ENCODE measurements around the gene HPSE.

The HPSE gene

DNA sequence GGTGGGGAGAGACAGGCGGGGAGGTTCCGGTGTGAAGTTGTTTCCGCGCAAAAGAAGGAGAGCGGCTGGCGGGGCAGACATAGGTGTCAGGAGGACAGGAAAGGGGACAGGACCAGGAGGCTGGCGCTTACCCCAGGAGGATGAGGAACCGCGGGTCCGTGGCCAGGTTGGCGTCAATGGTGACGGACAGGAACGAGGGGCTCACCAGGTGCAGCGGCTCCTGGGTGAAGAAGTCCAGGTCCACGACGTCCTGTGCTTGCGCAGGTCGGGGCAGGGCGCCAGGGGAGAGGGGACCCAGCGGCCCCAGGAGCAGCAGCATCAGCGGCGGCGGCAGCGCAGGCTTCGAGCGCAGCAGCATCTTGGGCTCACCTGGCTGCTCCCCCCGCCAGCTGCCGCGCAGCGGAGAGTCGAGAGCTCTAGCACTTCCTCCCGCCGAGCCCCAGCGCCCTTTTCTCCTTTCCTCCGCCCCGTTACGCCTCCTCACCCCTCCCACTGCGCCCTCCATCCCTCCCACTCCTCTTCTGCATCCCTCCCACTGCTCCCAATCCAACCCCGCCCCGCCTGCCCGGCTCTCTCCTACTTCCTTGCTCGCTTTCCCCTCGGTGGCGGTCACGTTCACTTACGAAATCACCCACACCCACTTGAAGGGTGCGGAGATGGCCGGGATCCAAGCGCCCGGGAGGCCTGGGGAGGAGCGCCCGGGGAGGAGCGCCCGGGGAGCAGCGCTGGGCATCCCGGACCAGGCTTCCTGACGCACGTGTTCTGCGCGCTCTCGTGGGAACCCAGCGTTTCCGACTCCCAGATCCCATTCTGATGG lies at the start of gene HPSE:
HPSE (minus strand) TSS at position 424 of the 817 bp plus-strand sequence; CDS start at position 358, 66 bp downstream.
- peak; percentile 66 for DNase-seq (ENCODE audit: low spot score)

DNA sequence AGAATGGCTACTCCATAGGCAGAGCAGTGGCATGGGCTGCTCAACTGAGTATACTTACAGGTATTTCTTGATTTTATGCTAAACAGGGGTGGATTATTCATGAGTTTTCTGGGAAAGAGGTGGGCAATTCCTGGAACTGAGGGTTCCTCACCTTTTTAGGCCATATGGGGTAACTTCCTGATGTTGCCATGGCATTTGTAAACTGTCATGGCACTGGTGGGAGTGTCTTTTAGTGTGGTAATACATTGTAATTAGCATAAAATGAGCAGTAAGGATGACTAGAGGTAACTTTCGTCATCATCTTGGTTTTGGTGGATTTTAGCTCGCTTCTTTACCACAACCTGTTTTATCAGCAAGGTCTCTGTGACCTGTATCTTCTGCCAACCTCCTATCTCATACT lies 48.2 kb upstream of the HPSE start:
- no peak for DNase-seq (ENCODE audit: low spot score)

DNA sequence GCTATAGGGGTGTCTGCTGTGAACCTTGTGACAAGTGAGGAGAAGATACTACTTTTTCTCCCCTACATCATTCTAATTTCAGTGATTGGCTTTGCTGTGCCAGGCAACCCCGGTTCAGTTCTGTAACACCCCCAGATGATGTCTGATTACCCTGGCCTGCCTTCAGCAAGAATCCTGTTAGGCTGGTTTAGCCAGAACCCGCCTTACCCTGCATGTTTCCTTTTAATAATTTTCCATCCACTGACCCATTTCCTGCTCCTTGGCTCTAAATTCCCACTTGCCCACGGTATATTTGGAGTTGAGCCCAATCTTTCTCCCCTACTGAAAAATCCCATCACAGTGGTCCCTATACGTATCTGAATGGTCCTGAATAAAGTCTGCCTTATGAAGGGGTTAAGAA lies 46.5 kb upstream of the HPSE start:
- DNase-seq (ENCODE audit: low spot score): no peak

DNA sequence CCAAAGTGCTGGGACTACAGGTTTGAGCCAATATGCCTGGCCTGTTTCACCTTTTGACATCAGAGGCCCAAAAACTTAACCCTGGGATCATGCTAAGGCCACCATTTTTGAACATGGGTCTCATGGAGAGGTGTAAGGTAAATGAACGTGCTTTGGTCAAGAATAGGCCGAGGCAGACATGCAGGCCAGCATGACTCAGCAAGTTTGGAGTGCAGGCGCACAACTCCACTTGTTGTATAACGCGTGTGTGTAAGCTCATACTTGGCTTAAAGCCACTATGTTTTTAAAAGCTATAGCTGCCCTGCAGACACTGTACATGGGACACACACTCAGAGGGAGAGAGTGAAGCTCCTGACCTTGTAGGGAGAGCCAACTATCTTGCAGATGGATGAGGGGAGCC lies 43.8 kb upstream of the HPSE start:
- no peak for DNase-seq (ENCODE audit: low spot score)

DNA sequence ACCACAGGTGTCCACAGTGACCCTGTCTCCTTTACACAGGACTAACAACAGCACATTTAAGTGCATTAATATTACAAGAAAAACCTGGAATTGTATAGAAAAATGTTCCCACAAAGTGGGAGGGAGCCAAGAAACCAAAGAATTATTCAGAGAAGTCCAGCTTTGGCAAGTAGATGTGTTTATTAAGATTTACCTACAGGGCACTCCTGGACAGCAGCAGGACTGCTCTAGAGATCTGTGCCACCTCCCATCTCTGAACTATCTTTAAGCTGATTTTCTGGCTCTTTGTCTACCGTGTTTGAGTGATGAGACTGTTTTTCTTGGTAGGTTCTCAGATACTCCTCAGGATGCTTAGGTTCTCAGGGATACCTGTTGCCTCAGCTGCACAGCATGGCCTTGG lies 38.3 kb upstream of the HPSE start:
- no peak for DNase-seq (ENCODE audit: low spot score)

DNA sequence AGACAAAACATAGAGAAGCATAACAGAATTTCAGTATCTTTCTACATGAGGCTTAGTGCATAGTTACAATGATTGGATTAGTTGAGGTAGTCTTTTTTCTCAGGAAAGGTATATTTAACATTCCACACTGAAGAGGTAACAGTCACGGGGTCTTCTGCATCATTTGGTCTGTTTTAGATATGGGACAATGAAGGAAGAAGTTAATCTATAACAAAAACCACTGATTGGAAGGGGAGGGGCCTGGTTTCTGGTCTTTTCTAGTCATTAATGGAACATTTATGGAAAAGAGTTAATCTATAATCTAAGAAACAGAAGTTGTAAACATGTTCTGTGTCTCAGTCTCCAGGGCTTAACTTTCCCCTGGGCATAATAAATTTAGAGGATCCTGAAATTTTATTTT lies 37.3 kb upstream of the HPSE start:
- DNase-seq (ENCODE audit: low spot score): no peak

DNA sequence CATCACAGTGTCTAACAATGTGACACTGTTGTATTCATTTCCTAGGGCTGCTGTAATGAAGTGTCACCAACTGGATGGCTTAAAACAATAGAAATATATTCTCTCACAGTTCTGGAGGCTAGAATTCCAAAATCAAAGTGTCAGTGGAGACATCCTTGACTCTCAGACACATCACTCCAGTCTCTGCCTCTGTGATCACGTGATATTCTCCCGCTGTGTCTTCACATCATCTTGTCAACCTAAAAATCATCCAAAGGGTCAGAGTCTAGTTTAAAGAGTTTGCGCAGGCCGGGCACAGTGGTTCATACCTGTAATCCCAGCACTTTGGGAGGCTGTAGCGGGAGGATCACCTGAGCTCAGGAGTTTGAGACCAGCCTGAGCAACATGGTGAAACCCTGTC lies 36.6 kb upstream of the HPSE start:
- no peak for DNase-seq (ENCODE audit: low spot score)

DNA sequence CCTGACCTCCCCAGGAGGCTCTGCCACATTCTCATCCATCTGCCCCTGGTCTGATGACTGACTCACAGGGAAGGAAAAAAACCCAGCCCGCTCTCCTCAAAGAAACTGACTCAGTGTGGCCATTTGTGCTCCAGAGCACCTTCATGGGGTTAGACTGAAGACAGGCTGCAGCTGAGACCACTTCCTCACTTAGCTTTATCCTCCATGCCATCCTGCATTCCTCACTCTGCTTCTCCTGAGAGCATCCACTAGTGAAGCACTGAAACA lies 35.9 kb upstream of the HPSE start:
- no peak for DNase-seq (ENCODE audit: low spot score)

DNA sequence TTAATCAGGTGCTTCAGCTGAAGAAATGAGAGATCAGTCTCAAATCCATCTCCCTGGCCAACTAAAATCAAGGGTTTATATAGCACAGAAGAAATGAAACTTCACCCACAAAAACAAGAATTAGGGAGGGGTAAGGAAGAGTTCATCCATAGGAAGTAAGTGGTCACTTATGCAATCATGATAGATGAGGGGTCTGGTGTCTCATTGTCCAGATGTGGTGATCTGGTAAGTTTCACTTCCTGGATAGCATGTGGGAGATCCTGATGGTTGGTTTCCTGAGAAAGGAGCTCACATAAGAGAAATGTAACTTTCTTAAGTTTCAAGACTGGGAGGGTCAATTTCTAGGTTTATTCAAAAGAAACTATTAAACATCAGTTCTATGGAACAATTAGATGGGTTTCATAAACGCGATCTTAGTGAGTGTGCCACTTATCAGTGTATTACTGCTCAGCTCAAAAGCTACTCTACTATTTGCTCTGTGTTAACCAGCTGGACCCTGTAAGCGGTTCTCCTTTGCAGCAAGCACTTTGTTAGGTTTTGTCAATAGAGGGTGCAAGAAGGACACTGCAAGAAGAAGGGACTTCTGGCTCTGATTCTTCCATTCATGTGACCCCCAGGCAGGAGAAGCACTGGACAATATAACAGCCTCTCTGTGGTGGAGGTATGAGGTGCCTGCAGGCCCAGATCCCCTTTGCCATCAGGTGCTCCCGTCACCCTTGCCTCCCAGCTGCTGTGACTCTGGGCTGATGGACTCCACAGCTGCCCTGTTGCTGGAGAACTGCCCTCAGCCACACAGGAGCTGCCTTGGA lies 35.4 kb upstream of the HPSE start:
- no peak for DNase-seq (ENCODE audit: low spot score)

DNA sequence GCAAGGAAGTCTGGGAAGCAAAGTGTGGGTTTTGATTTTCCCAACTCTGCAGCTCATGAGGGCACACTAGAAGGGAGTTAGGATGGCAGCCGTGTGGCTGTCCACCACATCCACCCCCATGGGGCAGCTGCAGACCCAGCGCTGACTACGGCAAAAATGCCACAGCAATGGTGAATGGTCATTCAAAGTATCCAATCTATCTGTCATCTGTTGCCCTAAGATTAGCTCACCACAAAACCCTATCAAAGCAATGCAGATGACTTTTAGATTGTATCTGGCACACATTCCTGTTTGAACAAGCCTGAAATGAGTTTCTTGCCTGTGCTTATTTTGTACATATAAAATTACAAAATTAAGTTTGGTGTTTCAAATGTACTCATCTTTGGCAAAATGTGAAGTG lies 29.7 kb upstream of the HPSE start:
- DNase-seq (ENCODE audit: low spot score): no peak

DNA sequence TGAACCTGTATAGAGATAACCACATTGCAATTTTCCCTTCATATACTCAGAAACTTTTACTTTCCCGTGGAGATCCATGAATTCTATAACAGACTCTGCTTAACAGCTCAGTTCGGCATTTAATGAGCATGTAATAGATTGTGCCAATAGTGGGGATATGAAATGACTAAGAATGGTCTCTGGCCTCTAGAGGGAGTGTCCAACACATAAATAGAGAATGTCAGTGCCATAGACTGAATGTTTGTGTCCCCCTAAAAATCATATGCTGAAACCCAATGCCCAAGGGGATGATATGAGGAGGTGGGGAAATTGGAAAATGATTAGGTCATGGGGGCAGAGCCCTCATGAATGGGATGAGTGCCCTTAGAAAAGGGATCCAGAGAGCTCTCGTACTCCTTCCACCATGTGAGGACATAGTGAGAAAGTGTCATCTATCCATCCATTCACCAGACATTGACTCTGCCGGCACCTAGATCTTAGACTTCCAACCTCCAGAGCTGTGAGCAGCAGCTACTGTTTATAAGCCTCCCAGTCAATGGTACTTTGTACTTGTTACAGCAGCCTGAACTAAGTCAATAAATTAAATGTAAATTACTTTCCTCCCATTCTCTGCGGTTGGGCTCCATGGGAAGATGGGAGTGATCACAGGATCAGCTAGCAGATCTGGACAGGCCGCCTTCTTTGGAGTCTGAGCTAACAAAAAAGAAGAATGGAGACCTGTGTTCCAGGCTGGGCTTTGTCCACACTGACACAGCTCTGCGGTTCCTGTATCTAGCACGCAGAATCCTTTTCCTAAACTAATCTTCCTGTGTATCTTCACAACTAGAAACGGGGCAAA lies 28.1 kb upstream of the HPSE start:
- DNase-seq (ENCODE audit: low spot score): no peak

DNA sequence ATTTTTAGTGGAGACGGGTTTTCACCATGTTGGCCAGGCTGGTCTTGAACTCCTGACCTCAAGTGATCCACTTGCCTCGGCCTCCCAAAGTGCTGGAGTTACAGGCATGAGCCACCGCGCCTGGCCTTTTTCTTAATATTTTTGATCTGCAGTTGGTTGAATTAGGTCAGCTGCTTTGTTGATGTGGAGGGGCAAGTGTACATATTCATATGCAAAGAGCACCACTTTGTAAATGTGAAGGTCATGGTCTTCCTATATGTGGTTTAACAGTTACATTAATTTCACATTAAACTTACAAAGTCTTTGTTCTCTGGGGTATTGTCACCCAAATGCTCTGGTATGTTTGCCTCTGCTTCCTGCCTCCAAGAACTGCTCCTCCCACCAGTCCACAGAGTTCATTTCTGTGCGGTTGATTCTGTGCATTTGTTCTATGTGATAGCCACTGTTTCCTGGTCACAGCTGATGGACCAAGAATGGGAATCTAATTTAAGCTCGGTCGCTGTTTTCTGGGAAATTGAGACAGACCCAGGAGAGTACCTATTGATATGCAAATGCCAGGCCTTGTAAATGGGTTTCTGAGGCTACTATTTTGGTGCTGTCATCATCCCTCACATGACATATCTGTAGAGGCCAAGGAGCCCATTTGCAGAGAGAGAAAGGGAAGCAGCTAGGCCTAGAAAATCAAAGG lies 26.9 kb upstream of the HPSE start:
- DNase-seq (ENCODE audit: low spot score): no peak

DNA sequence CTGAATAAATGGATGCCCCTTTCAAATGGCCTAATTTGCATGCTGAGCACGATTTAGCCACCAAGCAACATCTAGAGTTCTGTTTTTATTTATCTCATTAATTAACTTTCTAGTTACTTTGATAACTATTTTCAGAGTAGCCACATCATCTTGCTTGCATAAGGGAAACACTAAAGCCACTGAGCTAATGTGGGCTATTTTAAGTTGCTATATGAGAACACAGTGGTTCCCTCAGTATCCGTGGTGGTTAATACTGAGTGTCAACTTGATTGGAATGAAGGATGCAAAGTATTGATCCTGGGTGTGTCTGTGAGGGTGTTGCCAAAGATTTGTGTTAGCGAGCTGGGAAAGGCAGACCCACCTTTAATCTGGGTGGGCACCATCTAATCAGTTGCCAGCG lies 25.4 kb upstream of the HPSE start:
- no peak for DNase-seq (ENCODE audit: low spot score)

DNA sequence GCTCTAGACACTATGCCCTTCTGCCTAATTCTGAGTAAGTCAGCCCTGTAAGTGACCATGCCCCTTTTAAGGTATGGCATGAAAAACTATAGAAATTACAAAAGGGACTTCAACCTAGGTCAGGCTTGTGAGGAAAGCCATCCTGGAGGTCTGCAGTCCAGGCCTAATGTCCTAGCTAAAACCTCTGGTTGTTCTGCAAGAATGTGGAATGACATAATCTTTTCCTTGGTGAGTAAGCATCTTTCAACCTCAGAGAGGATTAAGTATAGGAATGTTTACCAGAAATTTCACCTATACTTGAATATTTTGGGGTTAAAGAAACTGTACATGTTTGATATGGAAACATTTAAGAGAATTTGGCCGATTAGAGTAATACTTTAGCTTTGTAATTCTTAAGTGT lies 23.8 kb upstream of the HPSE start:
- DNase-seq (ENCODE audit: low spot score): no peak

DNA sequence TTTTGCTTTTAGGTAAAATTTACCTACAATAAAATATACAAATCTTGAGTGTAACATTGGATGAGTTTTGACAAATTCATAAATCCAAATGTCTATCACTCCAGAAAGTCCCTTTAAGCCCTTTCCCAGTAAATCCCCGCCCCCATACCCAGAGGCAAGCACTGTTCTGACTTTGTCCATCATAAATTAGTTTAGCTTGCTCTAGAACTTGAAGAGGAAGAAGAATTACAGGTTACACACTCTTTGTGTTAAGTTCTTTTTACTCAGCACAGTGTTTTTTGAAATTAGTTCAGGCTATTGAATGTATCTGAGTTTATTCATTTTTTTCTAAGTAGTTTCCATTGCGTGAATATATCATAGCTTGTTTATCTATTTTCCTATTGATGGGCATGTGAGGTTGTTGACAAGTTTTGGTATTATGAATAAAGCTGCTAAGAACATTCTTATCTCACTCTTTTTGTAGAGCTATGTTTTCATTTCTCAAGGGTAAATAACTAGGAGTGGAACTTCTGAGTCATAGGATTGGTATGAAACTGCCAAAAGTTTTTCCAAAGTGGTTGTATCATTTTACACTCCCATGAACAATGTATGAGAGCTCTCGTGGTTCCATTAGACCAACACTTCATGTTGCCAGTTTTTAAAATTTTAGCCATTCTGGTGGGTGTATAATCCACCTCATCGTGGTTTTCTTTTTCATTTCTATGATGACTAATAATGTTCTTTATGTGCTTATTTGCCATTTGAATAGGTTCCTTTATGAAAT lies 22.4 kb upstream of the HPSE start:
- DNase-seq (ENCODE audit: low spot score): no peak

DNA sequence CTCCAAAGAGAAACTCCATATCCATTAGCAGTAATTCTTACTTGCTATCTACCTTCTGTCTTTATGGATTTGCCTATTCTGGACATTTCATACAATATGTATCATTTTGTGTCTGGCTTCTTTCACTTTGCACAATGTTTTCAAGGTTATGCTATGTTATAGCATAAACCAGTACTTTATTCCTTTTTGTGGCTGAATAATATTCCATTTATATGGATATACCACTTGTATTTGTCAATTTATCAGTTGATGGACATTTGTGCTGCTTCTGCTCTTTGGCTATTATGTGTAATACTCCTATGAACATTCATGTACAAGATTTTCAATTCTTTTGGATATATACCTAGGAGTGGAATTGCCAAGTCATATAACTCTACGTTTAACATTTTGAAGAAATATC lies 18.9 kb upstream of the HPSE start:
- no peak for DNase-seq (ENCODE audit: low spot score)

DNA sequence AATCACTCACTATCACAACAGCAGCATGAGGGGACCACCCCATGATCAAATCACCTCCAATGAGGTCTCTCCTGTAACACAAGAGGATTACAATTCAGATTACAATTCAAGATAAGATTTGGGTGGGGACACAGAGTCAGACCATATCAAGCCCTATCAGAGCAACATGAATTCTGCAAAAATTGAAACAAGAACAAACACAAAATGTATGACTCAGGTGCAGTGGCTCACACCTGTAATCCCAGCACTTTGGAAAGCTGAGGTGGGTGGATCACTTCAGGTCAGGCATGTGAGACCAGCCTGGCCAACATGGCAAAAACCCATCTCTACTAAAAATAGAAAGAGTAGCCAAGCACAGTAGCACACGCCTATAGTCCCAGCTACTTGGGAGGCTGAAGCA lies 13.4 kb upstream of the HPSE start:
- no peak for DNase-seq (ENCODE audit: low spot score)

DNA sequence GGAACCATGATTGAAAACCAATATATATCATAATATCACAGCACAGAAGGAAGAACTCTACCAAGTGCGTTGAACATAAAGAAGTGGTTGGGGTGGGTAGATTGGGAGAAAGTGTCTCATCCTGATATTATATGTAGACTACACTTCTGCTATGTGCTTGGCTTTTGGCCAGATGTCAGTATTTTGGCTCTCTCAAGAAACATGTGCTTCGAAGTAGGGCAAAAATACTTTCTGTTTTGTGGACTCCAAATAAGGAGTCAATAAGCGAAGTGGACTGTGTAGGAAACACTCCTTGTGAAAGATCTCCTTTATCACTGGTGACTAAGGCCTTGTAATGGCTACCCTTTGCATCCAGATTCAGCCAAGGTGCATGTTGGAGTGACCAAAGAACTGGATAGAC lies 7.8 kb upstream of the HPSE start:
- DNase-seq (ENCODE audit: low spot score): no peak

DNA sequence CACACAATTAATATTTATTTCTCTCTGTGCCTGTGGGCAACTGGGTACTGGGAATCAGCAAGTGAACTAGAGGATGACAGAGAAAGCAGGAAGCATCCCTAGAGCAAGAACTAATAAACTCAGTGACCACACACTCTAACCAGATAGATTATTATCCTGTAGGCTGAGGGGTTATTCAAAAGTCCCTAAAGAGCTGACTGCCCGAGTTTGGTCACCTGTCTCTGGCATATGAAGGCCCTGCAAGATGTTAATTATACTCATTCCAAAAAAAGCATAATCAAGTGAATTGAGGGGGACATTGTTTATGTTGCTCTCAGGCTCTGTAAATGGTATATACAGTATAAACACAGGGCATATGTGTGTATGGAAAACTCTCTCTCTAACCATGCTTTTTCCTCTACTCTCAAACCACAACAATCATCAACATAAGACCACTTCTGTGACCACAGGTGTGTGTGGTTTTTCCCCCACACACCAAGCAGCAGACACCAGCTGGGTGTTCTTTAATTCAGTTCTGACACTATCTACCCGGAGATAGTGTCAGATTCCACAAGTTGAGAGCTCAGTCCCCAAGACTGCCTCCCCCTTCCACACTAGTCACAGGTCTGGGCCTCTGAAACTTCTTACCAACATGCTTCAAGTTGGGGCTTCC lies 6.2 kb upstream of the HPSE start:
- DNase-seq (ENCODE audit: low spot score): no peak

DNA sequence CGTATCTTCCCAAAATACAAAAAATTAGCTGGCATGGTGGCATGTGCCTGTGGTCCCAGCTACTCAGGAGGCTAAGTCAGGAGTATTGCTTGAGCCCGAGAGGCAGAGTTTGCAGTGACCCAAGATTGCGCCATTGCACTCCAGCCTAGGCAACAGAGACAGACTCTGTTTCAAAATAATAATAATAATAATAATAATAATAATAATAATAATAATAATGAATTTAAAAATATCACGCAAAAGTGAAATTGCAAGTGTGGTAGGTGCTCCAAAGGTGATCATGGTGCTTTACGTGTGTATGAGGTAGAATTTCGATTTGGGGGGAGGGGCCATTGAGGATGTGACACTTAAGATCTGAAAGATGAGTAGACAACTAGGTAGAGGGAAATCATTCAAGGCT lies 4.9 kb upstream of the HPSE start:
- no peak for DNase-seq (ENCODE audit: low spot score)

DNA sequence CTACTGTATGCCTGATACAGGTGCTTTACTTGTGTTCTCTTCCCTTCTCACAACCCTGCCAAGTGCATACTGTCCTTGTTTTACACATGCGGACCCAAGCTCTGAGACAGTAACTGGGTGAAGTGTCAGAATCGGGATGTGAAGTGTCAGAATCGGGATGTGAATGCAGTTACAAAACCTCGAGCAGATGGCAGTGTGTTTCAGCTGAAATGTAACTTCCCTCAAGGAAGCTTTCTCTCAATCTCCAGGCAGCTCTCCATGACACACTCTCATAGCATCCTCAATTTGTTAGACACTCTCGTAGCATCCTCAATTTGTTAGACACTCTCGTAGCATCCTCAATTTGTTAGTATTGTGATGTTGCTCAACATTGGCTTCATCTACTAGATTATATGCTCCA lies 1.1 kb upstream of the HPSE start:
- DNase-seq (ENCODE audit: low spot score): no peak
